Medulla oblongata (tissue), 1 donor: ENCODE results near the gene RNF149.

Experiments used
- DNase-seq: peaks from one replicate; pipeline ENCODE4 v3.0.0-alpha.2; 2015; ENCODE audit errors: extremely low spot score

RNF149 gene

GRCh38 chr2:101231937-101232730 is 76.4 kb downstream of the RNF149 start:
- DNase-seq = no peak

- DNase-seq = no peak
Observed at GRCh38 chr2:101231240-101231639, 77.3 kb downstream of the RNF149 start.

GRCh38 chr2:101230541-101231001 is 77.9 kb downstream of the RNF149 start:
- no peak for DNase-seq
